Measurements from ENCODE around the gene C1QTNF2.
"Not testable (repeated sequence)": the region's sequence is repeated elsewhere in the genome, so short reads cannot be mapped to it uniquely, and the experiment has no call there.

C1QTNF2 gene

DNA sequence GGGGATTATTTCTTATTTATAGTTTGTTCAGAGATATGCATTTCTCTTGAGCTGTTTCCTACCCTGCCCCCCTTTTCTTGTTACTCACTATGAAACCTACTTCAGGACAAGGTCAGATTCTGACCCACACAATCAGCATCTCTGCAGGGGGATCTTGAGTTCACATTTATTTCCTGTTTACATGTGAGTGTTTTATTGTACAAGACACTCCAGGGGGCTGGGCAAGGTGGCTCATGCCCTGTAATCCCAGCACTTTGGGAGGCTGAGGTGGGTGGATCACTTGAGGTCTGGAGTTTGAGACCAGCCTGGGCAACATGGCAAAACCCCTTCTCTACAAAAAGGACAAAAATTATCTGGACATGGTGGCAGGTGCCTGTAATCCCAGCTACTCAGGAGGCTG, 29.9 kb downstream of the C1QTNF2 start:
- H3K4me3 Mint-ChIP-seq, H3K27ac Mint-ChIP-seq: not testable (repeated sequence)

GRCh38 chr5:160339406-160340130, 30.9 kb downstream of the C1QTNF2 start:
- Mint-ChIP-seq H3K9me3 (no peaks in the 10 kb centered on the region), H3K4me1 (ENCODE audit: low read depth) (peaks cover 6% of the 10 kb centered on the region), H3K4me3 (no peak overlapping the region), H3K27me3 (peaks cover 6% of the 10 kb centered on the region), H3K27ac (no peak overlapping the region), H3K36me3 (ENCODE audit: low read depth) (no peaks in the 10 kb centered on the region)
- no peak for DNase-seq

More for the DNA sequence above, 29.9 kb downstream of the C1QTNF2 start:
- not testable (repeated sequence) for H3K4me1 Mint-ChIP-seq (ENCODE audit: low read depth); H3K9me3 Mint-ChIP-seq; H3K36me3 Mint-ChIP-seq (ENCODE audit: low read depth); H3K27me3 Mint-ChIP-seq; DNase-seq

GRCh38 chr5:160334716-160335115, 35.7 kb downstream of the C1QTNF2 start:
- H3K36me3 Mint-ChIP-seq (ENCODE audit: low read depth); H3K9me3 Mint-ChIP-seq; H3K27me3 Mint-ChIP-seq; H3K27ac Mint-ChIP-seq; H3K4me1 Mint-ChIP-seq (ENCODE audit: low read depth); H3K4me3 Mint-ChIP-seq; DNase-seq: not testable (repeated sequence)

DNA sequence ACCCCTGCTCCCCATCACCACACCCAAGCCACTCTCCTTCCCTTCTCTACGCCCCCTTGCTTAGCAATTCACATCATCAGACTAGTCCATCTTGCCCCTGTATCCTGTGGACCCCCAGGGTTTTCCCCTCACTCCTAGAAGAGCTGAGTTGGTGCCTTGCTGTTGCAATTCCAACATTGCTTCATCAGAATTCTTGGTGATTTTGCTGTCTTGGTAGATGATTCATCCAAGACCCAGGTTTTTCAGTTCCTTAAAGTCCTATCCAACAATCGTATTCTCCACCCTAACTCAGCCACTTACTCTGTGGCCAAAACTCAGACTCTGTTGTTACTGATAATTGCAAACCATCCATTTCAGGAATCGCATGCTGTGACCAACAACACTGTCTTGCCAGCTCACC, 36.7 kb downstream of the C1QTNF2 start:
- no peak overlapping the region for H3K4me3 Mint-ChIP-seq
- no peak for DNase-seq
- H3K36me3 Mint-ChIP-seq (ENCODE audit: low read depth): no peaks in the 10 kb centered on the region
- no peaks in the 10 kb centered on the region for H3K9me3 Mint-ChIP-seq
- H3K27me3 Mint-ChIP-seq: no peaks in the 10 kb centered on the region
- no peak overlapping the region for H3K27ac Mint-ChIP-seq
- peaks cover 4% of the 10 kb centered on the region for H3K4me1 Mint-ChIP-seq (ENCODE audit: low read depth)

DNA sequence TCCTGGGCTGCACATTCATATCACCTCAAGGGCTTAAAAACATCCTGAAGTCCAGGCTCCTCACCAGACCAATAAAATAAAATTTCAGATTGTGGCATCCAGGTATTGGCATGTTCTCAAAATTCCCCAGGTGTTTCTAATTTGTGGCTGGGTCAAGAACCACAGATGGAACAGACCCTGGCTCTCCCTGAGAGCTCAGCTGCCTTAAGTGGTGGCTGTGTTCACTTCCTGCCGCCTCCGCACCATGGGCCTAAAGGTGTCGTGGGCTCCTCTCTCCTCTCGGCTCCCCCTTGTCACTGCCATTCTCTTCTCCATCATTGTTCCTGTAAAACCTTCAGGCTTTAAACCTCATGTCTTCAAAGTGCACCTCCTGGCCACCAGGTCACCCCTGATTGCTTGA, 40.2 kb downstream of the C1QTNF2 start:
- peaks cover 4% of the 10 kb centered on the region for H3K4me1 Mint-ChIP-seq (ENCODE audit: low read depth)
- no peak overlapping the region for H3K4me3 Mint-ChIP-seq
- no peaks in the 10 kb centered on the region for H3K9me3 Mint-ChIP-seq
- H3K36me3 Mint-ChIP-seq (ENCODE audit: low read depth): no peaks in the 10 kb centered on the region
- no peak for DNase-seq
- H3K27me3 Mint-ChIP-seq: no peaks in the 10 kb centered on the region
- no peak overlapping the region for H3K27ac Mint-ChIP-seq

GRCh38 chr5:160327818-160328217, 42.6 kb downstream of the C1QTNF2 start:
- Mint-ChIP-seq H3K27ac (no peak overlapping the region), H3K27me3 (peaks cover 5% of the 10 kb centered on the region), H3K9me3 (no peaks in the 10 kb centered on the region), H3K4me3 (no peak overlapping the region), H3K36me3 (ENCODE audit: low read depth) (no peaks in the 10 kb centered on the region), H3K4me1 (ENCODE audit: low read depth) (peaks cover 4% of the 10 kb centered on the region)
- no peak for DNase-seq

DNA sequence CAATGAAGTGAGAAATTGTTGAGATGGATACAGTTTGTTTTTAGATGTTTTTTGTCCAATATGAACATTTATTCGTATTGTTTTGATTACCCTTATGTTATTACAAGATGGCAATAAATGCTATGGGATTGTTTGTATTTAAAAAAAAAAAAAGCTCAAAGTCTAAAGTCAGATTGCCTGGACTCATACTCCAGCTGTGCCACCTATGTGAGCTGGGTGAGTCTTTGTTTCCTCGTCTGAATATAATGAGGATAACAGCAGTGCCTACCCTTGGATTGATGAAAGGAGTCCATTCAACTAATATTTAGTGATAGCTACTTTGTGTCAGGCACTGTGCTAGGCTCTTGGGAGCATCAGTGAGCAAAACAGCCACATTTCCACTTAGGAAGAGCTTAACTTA, 43.4 kb downstream of the C1QTNF2 start:
- no peak overlapping the region for H3K4me3 Mint-ChIP-seq
- H3K27ac Mint-ChIP-seq: no peak overlapping the region
- peaks cover 4% of the 10 kb centered on the region for H3K4me1 Mint-ChIP-seq (ENCODE audit: low read depth)
- H3K9me3 Mint-ChIP-seq: no peaks in the 10 kb centered on the region
- no peaks in the 10 kb centered on the region for H3K36me3 Mint-ChIP-seq (ENCODE audit: low read depth)
- DNase-seq: no peak
- peaks cover 8% of the 10 kb centered on the region for H3K27me3 Mint-ChIP-seq

- DNase-seq: no peak
- Mint-ChIP-seq H3K27me3 (peaks cover 10% of the 10 kb centered on the region), H3K36me3 (ENCODE audit: low read depth) (no peaks in the 10 kb centered on the region), H3K27ac (no peak overlapping the region), H3K4me3 (no peak overlapping the region), H3K9me3 (no peaks in the 10 kb centered on the region), H3K4me1 (ENCODE audit: low read depth) (peaks cover 4% of the 10 kb centered on the region)
These were observed 44.7 kb downstream of the C1QTNF2 start for GRCh38 chr5:160325716-160326115.

DNA sequence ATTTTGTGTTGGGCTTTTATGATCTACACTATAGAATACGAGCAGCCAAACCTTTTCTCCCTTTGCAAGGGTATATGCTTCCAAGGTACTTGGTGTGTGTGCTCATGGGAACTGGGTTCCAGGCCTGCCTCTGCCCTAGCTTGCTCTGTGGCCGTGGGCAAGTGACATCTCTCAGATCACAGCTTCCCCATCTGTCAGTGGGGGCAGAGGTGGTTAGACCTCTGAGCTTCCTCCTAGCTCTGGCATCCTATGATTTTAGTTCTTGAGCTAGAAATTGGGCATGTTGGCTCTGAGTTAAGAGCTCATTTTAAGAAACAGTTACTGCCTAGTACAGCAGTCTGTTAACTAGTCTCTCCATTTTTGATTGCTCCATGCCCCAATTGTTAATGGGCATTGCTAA, 45.5 kb downstream of the C1QTNF2 start:
- no peak overlapping the region for H3K4me3 Mint-ChIP-seq
- H3K9me3 Mint-ChIP-seq: no peaks in the 10 kb centered on the region
- H3K27me3 Mint-ChIP-seq: peaks cover 14% of the 10 kb centered on the region
- no peaks in the 10 kb centered on the region for H3K4me1 Mint-ChIP-seq (ENCODE audit: low read depth)
- H3K36me3 Mint-ChIP-seq (ENCODE audit: low read depth): no peaks in the 10 kb centered on the region
- DNase-seq: no peak
- no peak overlapping the region for H3K27ac Mint-ChIP-seq

- no peaks in the 10 kb centered on the region for H3K36me3 Mint-ChIP-seq (ENCODE audit: low read depth)
- no peaks in the 10 kb centered on the region for H3K4me1 Mint-ChIP-seq (ENCODE audit: low read depth)
- H3K4me3 Mint-ChIP-seq: no peak overlapping the region
- DNase-seq: no peak
- H3K27ac Mint-ChIP-seq: no peak overlapping the region
- H3K9me3 Mint-ChIP-seq: no peaks in the 10 kb centered on the region
- peaks cover 49% of the 10 kb centered on the region for H3K27me3 Mint-ChIP-seq
These were observed 52.0 kb downstream of the C1QTNF2 start for GRCh38 chr5:160318409-160318808.

DNA sequence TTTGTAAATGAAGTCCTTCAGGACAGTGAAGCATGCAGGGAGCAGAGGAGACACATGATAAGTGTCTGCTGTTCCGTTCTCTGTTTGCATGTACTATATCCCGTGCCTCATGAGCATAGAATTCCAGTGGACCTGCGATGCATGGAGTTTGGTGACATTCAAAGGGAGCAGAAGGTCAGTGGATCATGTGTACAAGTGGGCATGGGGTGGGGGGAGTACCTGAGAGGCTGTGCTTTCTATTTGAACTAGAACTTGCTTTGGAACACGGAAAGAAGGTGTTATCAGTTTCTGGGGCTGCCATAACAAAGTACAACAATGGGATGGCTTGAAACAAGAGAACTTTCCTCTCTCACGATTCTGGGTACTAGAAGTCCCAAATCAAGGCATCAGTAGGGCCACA, 53.0 kb downstream of the C1QTNF2 start:
- Mint-ChIP-seq H3K9me3 (no peaks in the 10 kb centered on the region), H3K27me3 (peaks cover 58% of the 10 kb centered on the region), H3K36me3 (ENCODE audit: low read depth) (no peaks in the 10 kb centered on the region), H3K27ac (no peak overlapping the region), H3K4me3 (no peak overlapping the region), H3K4me1 (ENCODE audit: low read depth) (peaks cover 5% of the 10 kb centered on the region)
- DNase-seq: no peak

GRCh38 chr5:160315968-160316367, 54.5 kb downstream of the C1QTNF2 start:
- H3K27ac Mint-ChIP-seq: no peak overlapping the region
- H3K9me3 Mint-ChIP-seq: no peaks in the 10 kb centered on the region
- no peaks in the 10 kb centered on the region for H3K36me3 Mint-ChIP-seq (ENCODE audit: low read depth)
- peaks cover 8% of the 10 kb centered on the region for H3K4me1 Mint-ChIP-seq (ENCODE audit: low read depth)
- DNase-seq: no peak
- peaks cover 64% of the 10 kb centered on the region for H3K27me3 Mint-ChIP-seq
- H3K4me3 Mint-ChIP-seq: no peak overlapping the region

DNA sequence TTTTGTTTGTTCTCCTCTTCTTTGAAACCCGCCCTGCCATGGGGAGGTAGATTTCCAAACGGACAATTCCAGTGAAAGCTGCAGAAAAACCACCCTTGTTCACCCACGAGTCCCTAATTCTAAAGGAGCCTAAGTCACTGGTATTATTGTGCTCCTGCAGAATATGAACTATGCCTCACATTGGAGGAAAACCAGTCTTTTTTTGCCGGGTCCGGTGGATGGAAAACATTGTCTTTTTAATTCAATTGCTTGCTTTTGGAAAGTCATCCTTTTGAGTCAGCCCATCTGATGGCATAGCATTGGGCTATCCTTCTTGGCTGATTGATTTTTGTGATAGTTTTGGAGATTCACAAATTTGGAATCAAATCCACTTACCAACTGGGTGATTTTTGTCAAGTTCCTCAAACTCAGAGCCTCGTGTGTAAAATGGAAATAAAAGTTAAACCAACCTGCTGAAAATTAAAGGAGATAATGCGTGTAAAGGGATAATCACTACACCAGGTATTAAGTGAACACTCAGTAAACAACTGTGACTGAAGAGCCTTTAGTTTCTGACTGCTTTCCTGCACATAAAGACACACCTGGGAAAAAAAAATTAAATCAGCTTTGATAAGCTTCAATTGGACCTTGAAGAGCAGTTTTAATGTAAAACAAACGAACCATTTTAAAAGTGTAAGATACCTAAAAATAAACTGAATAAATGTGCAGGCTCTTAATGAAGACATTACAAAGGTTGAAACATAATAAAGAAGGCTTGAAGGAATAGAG, 57.3 kb downstream of the C1QTNF2 start:
- no peaks in the 10 kb centered on the region for H3K36me3 Mint-ChIP-seq (ENCODE audit: low read depth)
- H3K4me3 Mint-ChIP-seq: peak overlapping the region; percentile 70
- H3K9me3 Mint-ChIP-seq: no peaks in the 10 kb centered on the region
- H3K27ac Mint-ChIP-seq: no peak overlapping the region
- peaks cover 8% of the 10 kb centered on the region for H3K4me1 Mint-ChIP-seq (ENCODE audit: low read depth)
- H3K27me3 Mint-ChIP-seq: peaks cover 76% of the 10 kb centered on the region
- DNase-seq: no peak

GRCh38 chr5:160312134-160312959, 58.1 kb downstream of the C1QTNF2 start, which contains the start of gene CCNJL:
CCNJL (minus strand) TSS chr5:160312564; CDS start chr5:160311923, 641 bp downstream.
- Mint-ChIP-seq H3K27me3 (peaks cover 80% of the 10 kb centered on the region), H3K36me3 (ENCODE audit: low read depth) (no peaks in the 10 kb centered on the region), H3K27ac (no peak within 1 kb of the TSS), H3K4me1 (ENCODE audit: low read depth) (peaks cover 8% of the 10 kb centered on the region), H3K4me3 (peak within 1 kb of the TSS; percentile 70), H3K9me3 (no peaks in the 10 kb centered on the region)
- peak; percentile 30 for DNase-seq

All from activated T-cell treated with anti-CD3 and anti-CD28 coated beads, Interleukin-2, amount 50 U/mL, for 24 hours (primary cell).